Epidermal melanocyte (primary cell): Measurements from ENCODE around the gene POGLUT2.
"Not testable (repeated sequence)": the region's sequence is repeated elsewhere in the genome, so short reads cannot be mapped to it uniquely, and the experiment has no call there.

ENCODE experiments used
- DNase-seq: peaks from one replicate; pipeline ENCODE4 v3.0.0; 2011; ENCODE audit warnings: low spot score; ENCODE audit not compliant: insufficient read length

The POGLUT2 gene

DNA sequence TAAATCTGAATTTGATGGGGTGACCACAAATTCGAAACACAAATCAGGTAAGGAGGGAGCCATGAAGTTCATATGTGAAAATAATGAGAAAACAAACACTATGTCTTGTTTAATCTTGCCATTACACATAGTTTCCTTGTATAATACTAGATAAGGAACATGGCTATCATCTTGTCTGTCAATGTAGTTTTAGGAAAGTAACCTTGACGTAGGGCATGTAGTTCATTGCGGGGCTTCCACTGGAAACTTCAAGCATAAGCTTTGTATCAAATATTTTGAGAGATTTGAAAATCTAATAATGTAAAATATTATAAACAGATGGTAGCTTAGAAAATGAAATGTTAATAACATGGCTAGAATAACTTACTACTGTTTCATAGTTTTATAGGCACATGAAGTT lies 8.9 kb upstream of the POGLUT2 start:
- DNase-seq: no peak

DNA sequence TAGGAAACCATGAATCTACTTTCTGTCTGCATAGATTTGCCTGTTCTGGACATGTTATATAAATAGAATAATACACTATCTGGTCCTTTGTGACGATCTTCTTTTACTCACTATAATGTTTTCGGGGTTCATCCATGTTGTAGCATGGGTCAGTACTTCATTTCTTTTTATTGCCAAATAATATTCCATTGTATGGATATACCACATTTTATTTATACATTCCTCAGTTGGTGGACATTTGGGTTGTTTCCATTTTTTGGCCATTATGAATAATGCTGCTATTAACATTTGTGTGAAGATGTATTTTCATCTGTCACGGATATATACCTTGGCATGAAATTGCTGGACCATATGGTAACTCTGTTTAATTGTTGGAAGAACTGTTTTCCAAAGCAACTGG lies 6.9 kb upstream of the POGLUT2 start:
- DNase-seq: no peak

DNA sequence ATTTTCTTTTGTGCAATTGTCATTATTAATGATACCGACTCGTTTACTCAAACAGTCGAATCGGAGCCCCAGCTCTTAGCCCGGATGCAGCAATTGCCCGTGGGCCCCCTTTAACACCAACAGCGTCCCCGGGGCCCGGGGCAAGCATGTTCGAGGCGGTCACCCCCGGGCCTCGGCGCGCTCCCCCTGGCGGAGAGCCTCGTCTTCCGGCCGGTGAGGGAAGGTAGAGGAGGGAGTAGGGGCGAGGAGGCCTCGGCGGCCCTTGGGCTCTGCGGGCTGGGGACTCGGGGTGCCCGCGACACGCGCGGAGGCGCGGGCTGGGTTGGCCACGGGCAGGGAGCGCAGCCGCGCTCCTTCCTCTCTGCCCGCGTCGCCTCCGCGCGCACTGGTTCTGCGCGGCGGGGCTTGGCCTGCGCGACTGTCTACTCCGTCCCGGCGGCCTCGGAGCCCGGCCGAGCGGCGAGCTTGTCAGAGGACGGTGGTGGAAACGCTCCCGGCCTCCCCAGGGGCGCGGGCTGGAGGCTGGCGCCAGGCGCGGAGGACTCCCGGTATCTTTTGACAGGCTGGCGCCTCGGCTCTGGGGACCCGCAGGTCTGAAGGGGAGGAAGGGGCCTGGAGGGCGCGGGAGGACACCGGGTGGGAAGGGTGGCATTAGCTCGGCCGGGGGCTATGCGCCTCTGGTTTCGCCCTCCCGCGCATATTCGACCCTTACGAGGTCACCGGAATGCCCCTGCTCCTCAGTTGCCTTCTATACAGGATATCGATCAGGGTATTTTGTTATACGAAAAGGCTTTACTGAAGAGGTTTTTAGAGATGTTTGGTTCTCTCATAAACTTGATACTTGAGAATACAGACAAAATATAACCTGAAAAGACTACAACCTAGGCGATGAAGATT lies 1.6 kb upstream of the POGLUT2 start:
- DNase-seq: peak; percentile 77

DNA sequence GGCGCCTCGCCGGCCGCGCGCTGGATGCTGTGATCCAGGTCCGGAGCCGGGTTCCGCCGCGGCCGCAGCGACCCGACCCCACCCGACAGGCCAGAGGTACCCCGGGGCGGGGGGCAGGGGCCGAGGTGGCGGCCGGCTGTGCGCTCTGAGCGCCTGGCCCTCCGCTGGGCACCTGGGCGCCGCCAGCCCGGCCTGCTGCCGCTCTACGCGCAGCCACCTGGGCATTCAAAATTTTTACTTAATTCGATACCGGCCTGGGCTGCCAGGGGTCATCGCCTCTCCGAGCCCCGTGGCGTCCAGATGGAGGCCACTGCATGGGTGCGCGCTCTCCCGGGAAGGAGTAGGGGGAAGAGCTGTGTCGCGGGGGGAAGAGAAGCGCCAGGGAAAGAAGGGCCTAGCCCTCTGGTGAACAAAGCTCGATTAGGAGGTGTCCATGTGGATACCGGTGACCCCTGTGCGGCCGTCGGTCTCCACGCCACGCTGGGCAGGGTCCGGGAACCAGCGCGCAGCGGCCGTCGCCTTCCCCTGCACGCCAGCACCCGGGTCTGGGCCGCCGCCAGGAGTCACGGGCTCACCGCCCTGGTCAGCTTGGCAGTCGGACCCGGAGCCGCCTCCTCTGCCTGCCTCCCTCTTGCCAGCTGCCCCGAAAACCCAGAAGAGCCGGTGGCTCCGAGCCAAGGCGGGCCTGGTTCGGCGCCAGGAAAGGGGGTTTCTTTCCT lies 809 bp upstream of the POGLUT2 start:
- peak; percentile 19 for DNase-seq

DNA sequence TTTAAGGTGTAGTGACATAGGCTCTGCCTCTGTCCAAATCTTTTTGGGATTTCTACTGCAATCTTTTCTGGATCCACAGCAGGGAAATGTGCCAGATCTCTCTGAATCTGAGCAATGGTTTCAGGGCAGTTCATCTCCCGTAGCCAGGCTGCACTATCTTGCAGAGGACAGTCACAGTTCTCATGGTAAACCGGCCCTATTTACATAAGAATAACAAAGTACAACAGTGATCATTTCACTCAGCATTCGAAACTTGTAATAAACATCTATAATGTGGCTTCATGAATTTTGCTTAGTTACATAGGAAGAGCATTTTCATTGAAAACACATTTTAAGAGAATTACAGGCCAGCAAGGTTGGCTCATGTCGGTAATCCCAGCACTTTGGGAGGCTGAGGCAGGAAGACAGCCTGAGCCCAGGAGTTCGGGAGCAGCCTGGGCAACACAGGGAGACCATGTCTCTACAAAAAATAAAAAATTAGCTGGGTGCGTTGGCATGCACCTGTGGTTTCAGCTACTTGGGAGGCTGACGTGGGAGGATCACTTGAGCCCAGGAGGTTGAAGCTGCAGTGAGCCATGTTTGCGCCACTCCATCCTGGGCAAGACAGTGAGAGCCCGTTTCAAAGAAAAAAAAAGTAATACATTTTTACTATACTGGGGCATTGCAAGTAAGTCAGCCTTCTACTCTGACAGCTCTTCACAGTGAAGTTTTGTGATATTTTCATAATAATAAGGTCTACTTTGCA lies 5.0 kb downstream of the POGLUT2 start:
- DNase-seq: no peak

DNA sequence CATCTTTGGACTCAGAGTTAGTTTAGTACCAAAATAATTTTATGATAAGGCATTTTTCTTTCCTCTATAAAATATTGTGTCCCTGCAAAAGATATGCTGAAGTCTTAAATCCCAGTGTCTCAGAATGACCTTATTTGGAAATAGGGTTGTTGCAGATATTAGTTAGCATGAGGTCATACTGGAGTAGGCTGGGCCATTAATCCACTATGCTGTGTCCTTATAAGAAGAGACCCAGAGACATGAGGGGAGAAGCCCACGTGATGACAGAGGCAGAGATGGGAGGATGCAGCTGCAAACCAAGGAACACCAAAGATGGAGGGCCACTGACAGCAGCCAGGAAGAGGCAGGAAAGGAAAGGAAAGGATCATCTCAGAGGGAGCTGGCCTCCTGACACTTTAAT lies 6.4 kb downstream of the POGLUT2 start:
- no peak for DNase-seq

DNA sequence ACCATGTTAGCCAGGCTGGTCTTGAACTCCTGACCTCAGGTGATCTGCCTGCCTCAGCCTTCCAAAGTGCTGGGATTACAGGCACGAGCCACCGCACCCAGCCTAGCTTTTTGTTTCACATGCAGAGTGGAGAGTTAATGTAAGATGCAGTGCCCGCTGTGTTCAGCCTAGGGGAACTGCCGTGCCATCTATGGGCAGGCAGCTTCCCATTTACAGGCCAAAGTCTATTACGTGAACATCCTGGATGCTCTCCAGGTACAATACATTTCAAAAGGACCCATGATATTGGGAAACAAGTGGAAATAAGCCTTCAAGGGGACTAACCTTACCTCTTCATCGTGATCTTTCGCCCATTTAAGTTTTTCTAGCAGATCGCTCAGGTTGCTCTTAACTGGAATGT lies 10.1 kb downstream of the POGLUT2 start:
- no peak for DNase-seq

DNA sequence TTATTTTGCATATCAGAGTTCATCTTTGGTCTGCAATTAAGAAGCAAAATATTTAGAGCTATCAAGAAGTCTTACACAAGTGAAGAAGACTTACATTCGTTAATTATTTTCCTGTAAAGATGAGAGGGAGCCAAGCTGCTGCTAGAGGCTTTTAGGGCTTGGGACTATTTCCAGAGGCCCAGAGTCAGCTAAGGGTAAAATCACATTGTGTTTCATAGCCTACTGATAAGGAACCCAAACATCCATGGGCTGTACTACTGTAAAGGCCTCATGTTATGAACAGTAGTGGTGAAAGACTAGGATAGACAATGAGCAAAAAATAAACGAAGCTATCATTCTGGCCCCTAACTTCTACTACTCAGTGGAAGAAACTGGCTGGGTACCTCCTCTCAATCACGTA lies 14.3 kb downstream of the POGLUT2 start:
- DNase-seq: no peak

DNA sequence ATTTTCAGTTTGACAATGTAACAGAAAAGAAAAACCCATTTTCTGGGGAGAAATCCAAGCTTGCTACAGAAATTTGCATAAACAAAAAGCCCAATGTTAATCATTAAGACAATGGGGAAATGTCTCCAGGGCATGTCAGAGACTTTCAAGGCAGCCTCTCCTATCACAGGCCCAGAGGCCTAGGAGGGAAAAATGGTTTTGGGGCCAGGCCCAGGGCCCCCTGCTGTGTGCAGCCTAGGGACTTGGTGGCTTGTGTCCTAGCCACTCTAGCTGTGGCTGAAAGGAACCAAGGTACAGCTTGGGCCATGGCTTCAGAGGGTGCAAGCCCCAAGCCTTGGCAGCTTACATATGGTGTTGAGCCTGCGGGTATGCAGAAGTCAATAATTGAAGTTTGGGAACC lies 17.2 kb downstream of the POGLUT2 start:
- DNase-seq: no peak

DNA sequence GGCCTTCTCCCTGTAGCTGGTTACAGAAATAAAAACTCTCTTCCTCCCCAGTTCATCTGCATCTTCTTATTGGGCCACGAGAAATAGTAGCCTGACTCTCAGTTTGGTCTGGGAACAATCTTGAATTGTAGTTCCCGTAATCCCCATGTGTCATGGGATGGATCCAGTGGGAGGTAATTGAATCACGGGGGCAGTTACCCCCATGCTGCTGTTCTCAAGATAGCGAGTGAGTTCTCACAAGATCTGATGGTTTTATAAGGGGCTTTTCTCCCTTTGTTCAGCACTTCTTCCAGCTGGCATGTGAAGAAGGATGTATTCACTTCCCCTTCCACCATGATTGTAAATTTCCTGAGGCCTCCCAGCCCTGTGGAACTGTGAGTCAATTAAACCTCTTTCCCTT lies 18.1 kb downstream of the POGLUT2 start:
- not testable (repeated sequence) for DNase-seq

DNA sequence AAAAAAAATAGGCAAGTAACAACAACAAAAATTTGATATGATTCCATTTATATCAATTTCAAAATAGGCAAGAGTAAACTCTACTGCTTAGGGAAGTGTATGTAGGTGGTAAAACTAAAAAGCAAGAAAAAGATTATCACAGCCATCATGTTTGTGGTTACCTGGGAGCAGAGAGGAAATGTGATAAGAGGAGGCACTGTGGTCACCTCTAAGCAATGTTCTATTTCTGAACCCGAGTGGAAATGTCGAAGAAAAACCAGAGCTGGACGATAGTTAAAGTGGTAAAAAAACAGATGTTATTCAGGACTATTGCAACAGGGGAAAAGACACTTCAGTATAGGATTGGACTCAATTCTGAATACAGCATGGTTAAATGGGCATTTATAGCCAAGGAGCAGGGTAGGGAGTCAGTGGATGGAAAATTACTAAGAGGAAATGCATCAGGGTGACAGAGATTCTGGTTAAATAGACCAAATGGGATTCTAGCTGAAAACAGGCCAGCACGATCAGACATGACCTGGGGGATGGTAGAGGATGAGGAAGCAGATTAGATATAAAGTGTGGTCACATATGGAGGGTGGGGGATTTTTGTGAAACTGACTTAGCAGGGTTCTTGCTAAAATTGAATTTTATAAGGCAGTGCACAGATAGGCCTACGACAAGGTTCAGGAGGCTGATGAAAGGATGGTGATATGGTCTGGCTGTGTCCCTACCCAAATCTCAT lies 19.2 kb downstream of the POGLUT2 start:
- DNase-seq: no peak

DNA sequence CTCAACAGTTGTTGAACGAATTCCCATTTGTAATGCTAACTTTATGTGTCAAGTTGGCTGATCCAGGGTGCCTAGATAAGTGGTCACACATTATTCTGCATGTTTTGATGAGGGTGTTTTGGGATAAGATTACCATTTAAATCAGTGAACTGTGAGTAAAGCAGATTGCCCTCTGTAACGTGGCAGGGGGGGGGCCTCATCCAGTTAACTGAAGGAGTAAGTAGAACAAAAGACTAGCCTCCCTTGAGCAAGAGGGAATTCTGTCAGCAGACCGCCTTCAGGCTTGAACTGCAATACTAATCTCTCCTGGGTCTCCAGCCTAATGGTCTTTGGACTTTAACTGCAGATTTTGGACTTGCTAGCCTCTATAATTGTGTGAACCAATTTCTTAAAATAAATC lies 21.0 kb downstream of the POGLUT2 start:
- no peak for DNase-seq

DNA sequence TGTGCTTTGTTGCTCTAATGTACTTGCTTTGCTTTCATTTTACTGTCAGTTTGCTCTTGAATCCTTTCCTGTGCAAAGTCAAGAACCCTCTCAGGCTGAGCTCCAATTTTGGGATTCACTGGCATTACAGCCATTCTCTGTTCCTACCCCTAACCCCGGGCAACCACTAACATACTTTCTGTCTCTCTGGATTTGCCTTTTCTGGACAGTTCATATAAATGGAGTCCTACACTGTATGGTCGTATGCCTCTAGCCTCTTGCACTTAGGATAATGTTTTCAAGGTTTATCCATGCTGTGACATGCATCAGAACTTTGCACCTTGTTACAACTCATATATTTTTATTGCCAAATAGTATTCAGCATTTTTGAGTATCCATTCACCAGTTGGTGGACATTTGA lies 22.5 kb downstream of the POGLUT2 start:
- no peak for DNase-seq

DNA sequence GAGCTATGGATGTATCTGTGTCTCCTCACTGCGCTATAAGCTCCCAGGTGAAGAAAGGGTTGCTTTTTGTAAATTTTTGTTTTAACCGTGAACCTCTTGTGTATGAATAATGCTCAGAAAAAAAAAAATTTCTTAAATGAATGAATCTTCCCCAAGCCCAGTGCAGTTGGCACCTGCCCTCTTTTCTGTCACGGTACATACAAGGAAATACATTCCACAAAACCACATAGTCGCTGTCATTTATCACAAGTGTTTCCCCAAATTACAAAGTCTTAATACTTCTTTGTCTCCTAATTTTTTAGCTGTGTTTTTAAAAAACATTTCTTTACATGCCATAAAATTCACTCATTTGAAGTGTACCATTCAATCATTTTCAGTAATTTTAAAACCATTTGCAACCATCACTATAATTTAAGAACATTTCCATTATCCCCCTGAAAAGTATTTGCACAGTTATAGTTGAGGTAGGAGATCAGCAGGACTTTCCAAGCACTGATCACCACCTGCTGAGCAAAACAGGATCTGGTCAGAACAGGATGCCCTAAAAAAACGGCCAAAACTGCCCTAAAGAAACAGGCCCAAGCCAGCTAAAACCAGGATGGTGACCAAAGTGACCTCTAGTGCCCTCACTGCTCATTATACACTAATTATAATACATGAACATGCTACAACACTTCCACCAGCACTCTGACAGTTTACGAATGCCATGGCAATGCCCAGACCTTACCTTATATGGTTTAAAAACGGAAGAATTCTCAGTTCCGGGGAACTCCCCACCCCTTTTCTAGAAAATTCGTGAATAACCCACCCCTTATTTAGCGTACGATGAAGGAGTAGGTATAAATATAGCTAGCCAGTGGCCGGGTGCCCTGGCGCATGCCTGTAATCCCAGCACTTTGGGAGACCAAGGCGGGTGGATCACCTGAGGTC lies 23.9 kb downstream of the POGLUT2 start:
- no peak for DNase-seq

DNA sequence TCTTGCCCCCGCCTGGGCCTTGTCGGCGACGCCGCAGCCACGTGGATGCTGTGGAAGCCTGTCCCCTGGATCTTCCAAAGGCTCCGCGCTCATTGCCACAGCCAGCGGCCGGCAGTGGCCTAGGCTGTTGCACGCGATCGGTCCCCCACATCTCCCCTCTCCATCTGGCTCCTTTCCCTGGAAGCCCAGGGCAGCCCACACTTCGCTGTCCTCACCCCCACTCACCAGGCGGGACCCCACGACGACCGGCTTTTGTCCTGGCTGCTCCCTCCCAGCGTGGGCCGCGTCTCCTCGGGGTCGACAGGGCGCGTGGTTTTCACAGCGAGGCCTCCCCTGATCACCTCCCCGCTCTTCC lies 24.6 kb downstream of the POGLUT2 start:
- DNase-seq: no peak

DNA sequence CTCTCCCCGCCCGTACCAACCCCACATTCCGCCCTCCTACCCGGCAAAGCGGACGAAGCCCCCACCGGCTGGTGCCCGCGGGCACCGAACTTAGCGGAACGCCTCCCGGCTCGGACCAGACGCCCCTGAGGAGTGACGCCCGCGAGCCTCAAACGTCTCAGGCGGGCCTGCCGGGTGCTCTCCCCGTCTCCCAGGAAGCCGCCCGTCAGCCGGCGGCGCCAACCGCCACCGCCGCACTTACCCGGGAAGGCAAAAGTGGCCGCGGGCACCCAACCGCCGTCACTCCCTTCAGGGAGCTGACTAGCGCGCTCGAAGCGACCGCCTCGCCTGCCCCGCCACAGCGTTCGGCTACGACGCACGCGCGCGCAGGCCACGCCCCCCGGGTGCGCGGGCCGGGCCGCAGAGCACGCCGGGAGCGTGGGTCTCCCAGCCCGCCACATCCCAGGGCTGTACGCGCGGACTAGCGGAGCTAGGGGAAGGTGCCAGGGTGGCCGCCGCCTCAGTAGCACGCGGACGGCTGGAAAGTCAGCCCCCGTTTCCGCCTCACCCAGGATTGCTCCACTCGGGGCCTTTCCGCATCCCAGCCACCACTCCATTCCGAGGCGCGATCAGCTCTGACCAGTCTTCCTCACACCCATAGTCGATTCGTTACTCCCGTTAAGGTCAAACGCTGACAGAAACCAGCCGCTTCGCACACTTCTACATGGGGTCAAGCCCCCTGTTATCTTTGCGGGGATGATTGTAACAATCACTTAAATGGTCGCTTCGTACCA lies 25.1 kb downstream of the POGLUT2 start, which contains the start of gene TEX30:
Gene TEX30 (minus strand): TSS at position 346 of the 773 bp plus-strand sequence. CDS start 3,760 bp downstream, outside the sequence.
- peak; percentile 62 for DNase-seq

DNA sequence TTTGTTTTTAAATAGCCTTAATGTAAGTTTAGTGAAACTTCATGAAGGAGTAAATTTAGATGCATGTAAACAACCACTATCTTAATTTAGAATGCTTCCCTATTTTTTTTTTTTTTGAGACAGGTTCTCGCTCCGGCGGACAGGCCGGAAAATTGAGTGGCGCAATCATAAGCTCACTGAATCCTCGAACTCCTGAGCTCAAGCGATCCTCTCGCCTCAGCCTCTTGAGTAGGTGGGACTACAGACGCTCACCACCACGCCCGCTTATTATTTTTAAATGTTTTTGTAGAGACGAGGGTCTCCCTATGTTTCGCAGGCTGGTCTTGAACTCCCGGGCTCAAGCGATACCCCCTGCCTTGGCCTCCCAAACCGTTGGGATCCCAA lies 26.7 kb downstream of the POGLUT2 start:
- no peak for DNase-seq

DNA sequence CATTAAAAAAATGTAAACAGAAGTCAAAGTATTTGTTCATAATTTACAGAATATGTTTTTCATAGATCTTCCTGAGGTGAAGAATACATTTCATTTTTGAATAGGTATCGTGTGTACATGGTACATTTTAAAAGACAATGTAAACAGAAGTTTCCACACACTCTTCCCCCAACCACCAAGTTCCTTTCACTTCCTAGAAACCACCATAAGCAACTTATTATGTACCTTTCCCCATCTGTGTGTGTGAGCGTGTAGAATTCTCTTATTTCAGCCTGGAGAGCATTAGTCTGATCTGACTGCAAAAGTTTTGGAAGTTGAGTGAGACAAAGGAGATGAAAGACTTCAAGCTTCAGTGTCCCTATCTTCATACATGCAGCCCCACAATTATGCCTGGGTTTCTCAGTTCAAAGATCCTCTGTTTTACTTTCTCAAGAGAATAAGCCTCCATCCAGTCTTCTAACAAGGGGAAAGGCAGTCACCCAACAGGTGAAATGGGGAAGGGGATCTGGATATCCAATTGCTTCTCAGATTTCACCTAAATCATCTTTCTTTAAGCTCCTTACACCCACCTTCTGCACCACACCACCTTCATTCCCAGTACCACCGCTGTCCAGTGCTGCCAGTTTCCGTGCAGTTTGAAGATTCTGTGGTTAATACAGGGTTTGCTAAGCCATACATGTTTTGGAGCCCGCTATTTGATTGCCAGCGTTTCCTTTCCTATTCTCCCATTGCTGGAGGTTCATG lies 27.3 kb downstream of the POGLUT2 start:
- DNase-seq: no peak

DNA sequence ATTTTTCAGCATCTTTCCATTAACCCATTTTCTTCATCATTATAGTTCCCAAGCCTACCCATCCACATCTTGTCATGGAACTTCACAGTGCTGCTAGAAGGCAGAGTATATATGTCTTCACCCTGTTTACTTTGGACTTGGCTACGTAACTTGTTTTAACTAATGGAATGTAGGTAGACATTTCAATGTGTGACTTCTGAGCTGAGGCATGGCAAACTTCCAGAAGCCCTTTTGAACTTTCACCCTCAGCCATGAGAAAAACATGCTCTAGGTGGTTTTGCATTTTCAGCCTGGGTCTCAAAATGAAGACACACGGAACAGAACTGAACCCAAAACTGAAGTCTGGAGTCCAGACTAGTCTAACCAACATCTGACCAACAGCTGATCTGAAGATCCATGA lies 28.3 kb downstream of the POGLUT2 start:
- no peak for DNase-seq
